ENCODE data around the gene ZSWIM4. TPM values are rescaled to one million over a fixed set of nuclear protein-coding genes. Genes with fewer than 3 reads are reported as not detected.
A peak's percentile ranks its signal among the peaks of the same experiment; 100 is the strongest.
"Not testable (repeated sequence)": the region's sequence is repeated elsewhere in the genome, so short reads cannot be mapped to it uniquely, and the experiment has no call there.

Gene ZSWIM4
- total RNA-seq = 10 to 100 TPM; 11.1 to 12.0 TPM

- peak within 1 kb of the TSS; percentile 96 to 99 for H3K4me3 Mint-ChIP-seq
- H3K27ac Mint-ChIP-seq = peak within 1 kb of the TSS; percentile 87
- H3K4me1 Mint-ChIP-seq (ENCODE audit: low read depth) = peaks cover 28% of the 10 kb centered on the region
- H3K36me3 Mint-ChIP-seq (ENCODE audit: insufficient read depth in 2 of 2) = no peaks in the 10 kb centered on the region
- peak; percentile 97 to 99 for DNase-seq
- peak; percentile 98 to 99 for ATAC-seq (replicated peaks in 1 of 2)
- H3K27me3 Mint-ChIP-seq (ENCODE audit: low read depth) = no peaks in the 10 kb centered on the region
- H3K9me3 Mint-ChIP-seq = no peaks in the 10 kb centered on the region
These were observed at the start of gene ZSWIM4 for GRCh38 chr19:13794757-13795589. Gene ZSWIM4, plus strand, starts transcription at chr19:13795443. Its CDS starts 206 bp downstream, at chr19:13795649.

GRCh38 chr19:13747098-13747453, 48.2 kb upstream of the ZSWIM4 start:
- H3K4me1 Mint-ChIP-seq (ENCODE audit: low read depth) = peaks cover 41% of the 10 kb centered on the region
- DNase-seq (no peak), ATAC-seq (replicated peaks in 1 of 2) (no peak)
- H3K36me3 Mint-ChIP-seq (ENCODE audit: insufficient read depth in 2 of 2) = peaks cover 0 to 2% of the 10 kb centered on the region in 2 donors
- peak overlapping the region; percentile 90 to 97 for H3K4me3 Mint-ChIP-seq
- no peaks in the 10 kb centered on the region for H3K9me3 Mint-ChIP-seq
- no peaks in the 10 kb centered on the region for H3K27me3 Mint-ChIP-seq (ENCODE audit: low read depth)
- H3K27ac Mint-ChIP-seq = no peak overlapping the region

GRCh38 chr19:13748169-13748828, 46.9 kb upstream of the ZSWIM4 start:
- peak overlapping the region; percentile 90 to 97 for H3K4me3 Mint-ChIP-seq
- H3K27me3 Mint-ChIP-seq (ENCODE audit: low read depth) = no peaks in the 10 kb centered on the region
- H3K36me3 Mint-ChIP-seq (ENCODE audit: insufficient read depth in 2 of 2) = peaks cover 2 to 9% of the 10 kb centered on the region in 2 donors
- DNase-seq (peak in 1 of 2 donors; percentile 19), ATAC-seq (replicated peaks in 1 of 2) (no peak)
- H3K9me3 Mint-ChIP-seq = no peaks in the 10 kb centered on the region
- H3K27ac Mint-ChIP-seq = peak overlapping the region; percentile 92
- H3K4me1 Mint-ChIP-seq (ENCODE audit: low read depth) = peaks cover 47% of the 10 kb centered on the region

GRCh38 chr19:13751436-13751835, 43.8 kb upstream of the ZSWIM4 start:
- Mint-ChIP-seq H3K9me3 (no peaks in the 10 kb centered on the region), H3K4me3 (no peak overlapping the region), H3K4me1 (ENCODE audit: low read depth) (peaks cover 46% of the 10 kb centered on the region), H3K27ac (no peak overlapping the region), H3K27me3 (ENCODE audit: low read depth) (no peaks in the 10 kb centered on the region), H3K36me3 (ENCODE audit: insufficient read depth in 2 of 2) (peaks cover 7 to 19% of the 10 kb centered on the region in 2 donors)
- no peak for DNase-seq
- ATAC-seq (replicated peaks in 1 of 2) = no peak

- ATAC-seq (replicated peaks in 1 of 2) = peak in 1 of 2 donors; percentile 33
- H3K4me3 Mint-ChIP-seq; H3K27ac Mint-ChIP-seq; H3K27me3 Mint-ChIP-seq (ENCODE audit: low read depth); H3K9me3 Mint-ChIP-seq; DNase-seq: not testable (repeated sequence)
- H3K36me3 Mint-ChIP-seq (ENCODE audit: insufficient read depth in 2 of 2) = peaks cover 9 to 24% of the 10 kb centered on the region in 2 donors
- H3K4me1 Mint-ChIP-seq (ENCODE audit: low read depth) = peaks cover 31% of the 10 kb centered on the region
These were observed 41.6 kb upstream of the ZSWIM4 start for GRCh38 chr19:13753622-13754021.

- H3K27me3 Mint-ChIP-seq (ENCODE audit: low read depth) = no peaks in the 10 kb centered on the region
- H3K4me1 Mint-ChIP-seq (ENCODE audit: low read depth) = peaks cover 8% of the 10 kb centered on the region
- no peak overlapping the region for H3K27ac Mint-ChIP-seq
- peaks cover 9 to 23% of the 10 kb centered on the region in 2 donors for H3K36me3 Mint-ChIP-seq (ENCODE audit: insufficient read depth in 2 of 2)
- DNase-seq (no peak), ATAC-seq (replicated peaks in 1 of 2) (no peak)
- H3K4me3 Mint-ChIP-seq = no peak overlapping the region
- no peaks in the 10 kb centered on the region for H3K9me3 Mint-ChIP-seq
These were observed 39.0 kb upstream of the ZSWIM4 start for GRCh38 chr19:13756210-13756609.

GRCh38 chr19:13757805-13758772, 37.2 kb upstream of the ZSWIM4 start:
- Mint-ChIP-seq H3K27me3 (ENCODE audit: low read depth) (no peaks in the 10 kb centered on the region), H3K9me3 (no peaks in the 10 kb centered on the region), H3K27ac (no peak overlapping the region), H3K36me3 (ENCODE audit: insufficient read depth in 2 of 2) (peaks cover 7 to 24% of the 10 kb centered on the region in 2 donors), H3K4me3 (no peak overlapping the region), H3K4me1 (ENCODE audit: low read depth) (peaks cover 6% of the 10 kb centered on the region)
- DNase-seq (no peak), ATAC-seq (replicated peaks in 1 of 2) (no peak)

- DNase-seq = no peak
- H3K4me3 Mint-ChIP-seq = no peak overlapping the region
- no peak overlapping the region for H3K27ac Mint-ChIP-seq
- peaks cover 13% of the 10 kb centered on the region for H3K4me1 Mint-ChIP-seq (ENCODE audit: low read depth)
- H3K9me3 Mint-ChIP-seq = no peaks in the 10 kb centered on the region
- H3K27me3 Mint-ChIP-seq (ENCODE audit: low read depth) = no peaks in the 10 kb centered on the region
- H3K36me3 Mint-ChIP-seq (ENCODE audit: insufficient read depth in 2 of 2) = peaks cover 9 to 23% of the 10 kb centered on the region in 2 donors
- ATAC-seq (replicated peaks in 1 of 2) = no peak
These were observed 36.4 kb upstream of the ZSWIM4 start for GRCh38 chr19:13758795-13759194.

- H3K27me3 Mint-ChIP-seq (ENCODE audit: low read depth) = no peaks in the 10 kb centered on the region
- H3K4me1 Mint-ChIP-seq (ENCODE audit: low read depth) = peaks cover 31% of the 10 kb centered on the region
- peaks cover 8 to 13% of the 10 kb centered on the region in 2 donors for H3K36me3 Mint-ChIP-seq (ENCODE audit: insufficient read depth in 2 of 2)
- H3K9me3 Mint-ChIP-seq = no peaks in the 10 kb centered on the region
- DNase-seq (no peak), ATAC-seq (replicated peaks in 1 of 2) (no peak)
- H3K27ac Mint-ChIP-seq = no peak overlapping the region
- H3K4me3 Mint-ChIP-seq = no peak overlapping the region
These were observed 33.8 kb upstream of the ZSWIM4 start for GRCh38 chr19:13761423-13761822.

GRCh38 chr19:13762635-13763235, 32.5 kb upstream of the ZSWIM4 start:
- H3K9me3 Mint-ChIP-seq = no peaks in the 10 kb centered on the region
- DNase-seq = no peak
- peaks cover 8 to 13% of the 10 kb centered on the region in 2 donors for H3K36me3 Mint-ChIP-seq (ENCODE audit: insufficient read depth in 2 of 2)
- no peak for ATAC-seq (replicated peaks in 1 of 2)
- peaks cover 33% of the 10 kb centered on the region for H3K4me1 Mint-ChIP-seq (ENCODE audit: low read depth)
- no peak overlapping the region for H3K27ac Mint-ChIP-seq
- H3K4me3 Mint-ChIP-seq = no peak overlapping the region
- no peaks in the 10 kb centered on the region for H3K27me3 Mint-ChIP-seq (ENCODE audit: low read depth)

GRCh38 chr19:13763265-13763664, 32.0 kb upstream of the ZSWIM4 start:
- no peak overlapping the region for H3K27ac Mint-ChIP-seq
- H3K36me3 Mint-ChIP-seq (ENCODE audit: insufficient read depth in 2 of 2) = peaks cover 9 to 12% of the 10 kb centered on the region in 2 donors
- H3K27me3 Mint-ChIP-seq (ENCODE audit: low read depth) = no peaks in the 10 kb centered on the region
- ATAC-seq (replicated peaks in 1 of 2) = no peak
- H3K4me3 Mint-ChIP-seq = peak overlapping the region; percentile 63 to 86
- H3K4me1 Mint-ChIP-seq (ENCODE audit: low read depth) = peaks cover 33% of the 10 kb centered on the region
- no peak for DNase-seq
- H3K9me3 Mint-ChIP-seq = no peaks in the 10 kb centered on the region

- peak within 1 kb of the TSS; percentile 61 for H3K27ac Mint-ChIP-seq
- DNase-seq = peak; percentile 75 to 80
- peak; percentile 83 to 89 for ATAC-seq (replicated peaks in 1 of 2)
- H3K4me3 Mint-ChIP-seq = peak within 1 kb of the TSS; percentile 82 to 88
- peaks cover 7 to 10% of the 10 kb centered on the region in 2 donors for H3K36me3 Mint-ChIP-seq (ENCODE audit: insufficient read depth in 2 of 2)
- H3K4me1 Mint-ChIP-seq (ENCODE audit: low read depth) = peaks cover 33% of the 10 kb centered on the region
- H3K9me3 Mint-ChIP-seq = no peaks in the 10 kb centered on the region
- no peaks in the 10 kb centered on the region for H3K27me3 Mint-ChIP-seq (ENCODE audit: low read depth)
These were observed 31.0 kb upstream of the ZSWIM4 start, which contains the start of gene MRI1 for GRCh38 chr19:13764101-13764807. Gene MRI1, plus strand, starts transcription at chr19:13764522. Its CDS starts 67 bp downstream, at chr19:13764589.

Measured in activated T-cell treated with anti-CD3 and anti-CD28 coated beads, Interleukin-2, amount 50 U/mL, for 72 hours (primary cell).